Testis (tissue), 2 donors: ENCODE results near the gene EXD3.

Source experiments
- CTCF ChIP-seq, 3 experiments: fragments of 450-650 bp in 2 of 3; fragments of 200-600 bp in 1 of 3; sonication (generic) in 1 of 3; IDR thresholded peaks; one replicate each; pipeline ENCODE4 v1.5.1; 2016 to 2019; ENCODE audit warnings: antibody characterized with exemption in 3 of 3, mild to moderate bottlenecking in 2 of 3, moderate library complexity in 1 of 3
- POLR2A ChIP-seq: fragments of 450-650 bp; IDR thresholded peaks from one replicate; pipeline ENCODE4 v1.6.1; 2017; ENCODE audit warnings: antibody characterized with exemption, mild to moderate bottlenecking, moderate library complexity

GRCh38 chr9:137355761-137356365 is 67.1 kb downstream of the EXD3 start:
- TF ChIP-seq CTCF (IDR thresholded peaks at IDR 0.05) (no peak), POLR2A (no peak)
